SU-DHL-6 (cell line): ENCODE results near the gene SLC40A1.

Experiments used
- H2AFZ ChIP-seq: fragments of 200-600 bp; sonication (generic); 2 replicates; pipeline ENCODE4 v1.6.1; 2014; ENCODE audit warnings: low read depth, mild to moderate bottlenecking, moderate library complexity, mixed read lengths, antibody characterized with exemption, low read length; ENCODE audit not compliant: severe bottlenecking
- H3F3A ChIP-seq: fragments of 200-600 bp; shearing (Covaris generic); 2 replicates; pipeline ENCODE4 v1.6.0; 2016; ENCODE audit warnings: antibody characterized with exemption, mild to moderate bottlenecking; ENCODE audit not compliant: insufficient read depth
- H3K27ac ChIP-seq: fragments of 200-600 bp; sonication (generic); 2 replicates; pipeline ENCODE4 v1.5.1; 2016; ENCODE audit warnings: low read depth, mild to moderate bottlenecking, low read length, moderate library complexity, mixed read lengths
- H3K27me3 ChIP-seq: fragments of 200-600 bp; sonication (generic), shearing (Covaris generic); 2 replicates; pipeline ENCODE4 v1.6.0; 2014; ENCODE audit warnings: mild to moderate bottlenecking, low read length
- H3K36me3 ChIP-seq: fragments of 200-600 bp; sonication (generic); 2 replicates; pipeline ENCODE4 v1.6.1; 2014; ENCODE audit warnings: mild to moderate bottlenecking, low read length, mixed read lengths
- H3K4me2 ChIP-seq: fragments of 300-600, 200-600 bp; shearing (Covaris generic), sonication (generic); 2 replicates; pipeline ENCODE4 v1.6.0; 2014; ENCODE audit warnings: low read length, low read depth, mild to moderate bottlenecking; ENCODE audit not compliant: poor library complexity, severe bottlenecking
- H3K4me3 ChIP-seq: fragments of 200-600 bp; sonication (generic); 2 replicates; pipeline ENCODE4 v1.5.1; 2014; ENCODE audit warnings: antibody characterized with exemption, low read length, mild to moderate bottlenecking, mixed read lengths; ENCODE audit not compliant: insufficient read depth, poor library complexity, severe bottlenecking
- H3K79me2 ChIP-seq: fragments of 200-600 bp; sonication (generic); 2 replicates; pipeline ENCODE4 v1.6.1; 2014; ENCODE audit warnings: mild to moderate bottlenecking, low read length, moderate library complexity; ENCODE audit not compliant: insufficient read depth
- H3K9ac ChIP-seq: fragments of 200-600 bp; sonication (generic); 2 replicates; pipeline ENCODE4 v1.7.0; 2014; ENCODE audit warnings: mild to moderate bottlenecking, low read length
- H3K9me2 ChIP-seq: fragments of 200-600 bp; sonication (generic); replicated peaks from 2 replicates; pipeline ENCODE4 v1.6.1; 2014; ENCODE audit warnings: low read length; ENCODE audit not compliant: insufficient read depth
- H3K9me3 ChIP-seq: fragments of 200-600 bp; sonication (generic); 2 replicates; pipeline ENCODE4 v1.6.1; 2014; ENCODE audit warnings: low read length, mixed read lengths; ENCODE audit not compliant: insufficient read depth
- H4K20me1 ChIP-seq: fragments of 200-600 bp; sonication (generic); 2 replicates; pipeline ENCODE4 v1.6.1; 2014; ENCODE audit warnings: low read depth, mild to moderate bottlenecking, antibody characterized with exemption, low read length, moderate library complexity, mixed read lengths
- EZH2phosphoT487 ChIP-seq: fragments of 200-600 bp; sonication (generic), shearing (Covaris generic); conservative IDR thresholded peaks from 2 replicates; pipeline ENCODE4 v1.6.1; 2018; ENCODE audit warnings: mild to moderate bottlenecking, antibody characterized with exemption, low read length, moderate library complexity, mixed read lengths
- TF ChIP-seq, protein P1 (sequence below): fragments of 200-600 bp; sonication (generic); IDR thresholded peaks from one replicate; pipeline ENCODE4 v1.5.1; 2017; ENCODE audit warnings: antibody characterized with exemption, mild to moderate bottlenecking, low read length, moderate library complexity; ENCODE audit not compliant: insufficient read depth, poor library complexity, severe bottlenecking

SLC40A1 gene

DNA sequence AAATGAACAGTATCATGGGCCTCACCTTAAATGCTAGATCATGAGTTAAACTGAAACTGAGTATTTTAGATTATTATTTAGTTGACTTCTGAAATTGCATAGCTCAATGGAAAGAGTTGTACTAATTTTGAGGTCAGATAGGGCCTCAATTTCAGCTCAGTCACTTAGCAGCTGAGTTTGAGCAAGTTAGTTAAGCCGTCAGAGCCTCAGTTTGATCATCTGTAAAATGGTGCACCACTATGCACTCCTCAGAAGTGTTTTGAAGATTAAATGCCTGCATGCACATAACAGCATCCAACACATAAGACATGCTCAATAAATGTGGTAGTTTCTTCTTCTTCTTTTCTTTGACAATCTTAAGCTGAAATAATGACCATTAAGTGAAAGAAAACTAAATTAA lies 42.5 kb upstream of the SLC40A1 start:
- Histone ChIP-seq H2AFZ (no peak overlapping the region), H3F3A (no peaks in the 10 kb centered on the region), H3K79me2 (no peaks in the 10 kb centered on the region), H4K20me1 (no peaks in the 10 kb centered on the region), H3K36me3 (no peaks in the 10 kb centered on the region), H3K9me2 (no peaks in the 10 kb centered on the region), H3K27me3 (no peaks in the 10 kb centered on the region), H3K4me2 (no peak overlapping the region), H3K9me3 (no peaks in the 10 kb centered on the region), H3K4me3 (no peak overlapping the region), H3K27ac (no peak overlapping the region), H3K9ac (no peak overlapping the region)
- TF ChIP-seq EZH2phosphoT487, result no peak
- TF ChIP-seq, protein P1, sequence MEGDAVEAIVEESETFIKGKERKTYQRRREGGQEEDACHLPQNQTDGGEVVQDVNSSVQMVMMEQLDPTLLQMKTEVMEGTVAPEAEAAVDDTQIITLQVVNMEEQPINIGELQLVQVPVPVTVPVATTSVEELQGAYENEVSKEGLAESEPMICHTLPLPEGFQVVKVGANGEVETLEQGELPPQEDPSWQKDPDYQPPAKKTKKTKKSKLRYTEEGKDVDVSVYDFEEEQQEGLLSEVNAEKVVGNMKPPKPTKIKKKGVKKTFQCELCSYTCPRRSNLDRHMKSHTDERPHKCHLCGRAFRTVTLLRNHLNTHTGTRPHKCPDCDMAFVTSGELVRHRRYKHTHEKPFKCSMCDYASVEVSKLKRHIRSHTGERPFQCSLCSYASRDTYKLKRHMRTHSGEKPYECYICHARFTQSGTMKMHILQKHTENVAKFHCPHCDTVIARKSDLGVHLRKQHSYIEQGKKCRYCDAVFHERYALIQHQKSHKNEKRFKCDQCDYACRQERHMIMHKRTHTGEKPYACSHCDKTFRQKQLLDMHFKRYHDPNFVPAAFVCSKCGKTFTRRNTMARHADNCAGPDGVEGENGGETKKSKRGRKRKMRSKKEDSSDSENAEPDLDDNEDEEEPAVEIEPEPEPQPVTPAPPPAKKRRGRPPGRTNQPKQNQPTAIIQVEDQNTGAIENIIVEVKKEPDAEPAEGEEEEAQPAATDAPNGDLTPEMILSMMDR, result no peak

DNA sequence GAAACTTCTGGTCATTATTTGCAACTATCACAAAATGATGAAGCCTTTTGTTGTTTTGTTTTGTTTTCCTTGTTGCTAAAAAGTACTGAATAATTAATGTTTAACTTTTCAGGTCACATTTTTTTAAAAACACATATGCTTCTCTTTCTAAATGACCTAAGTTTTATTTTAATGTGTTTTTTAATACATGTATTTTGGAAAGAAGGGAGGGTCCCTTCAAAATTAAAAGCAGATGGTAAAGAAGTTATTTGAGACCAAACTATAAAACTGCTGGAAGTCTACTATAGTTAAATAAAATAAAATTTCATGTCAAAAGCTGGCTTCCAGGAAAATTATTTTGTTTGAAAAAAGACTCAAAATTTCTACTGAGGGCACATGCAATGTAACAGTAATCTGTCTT lies 41.2 kb upstream of the SLC40A1 start:
- no peaks in the 10 kb centered on the region for H4K20me1 ChIP-seq
- no peaks in the 10 kb centered on the region for H3K36me3 ChIP-seq
- no peak overlapping the region for H2AFZ ChIP-seq
- H3K9me2 ChIP-seq, result no peaks in the 10 kb centered on the region
- H3F3A ChIP-seq, result no peaks in the 10 kb centered on the region
- H3K27ac ChIP-seq, result no peak overlapping the region
- no peak overlapping the region for H3K9ac ChIP-seq
- H3K4me2 ChIP-seq, result no peak overlapping the region
- H3K79me2 ChIP-seq, result no peaks in the 10 kb centered on the region
- H3K4me3 ChIP-seq, result no peak overlapping the region
- no peaks in the 10 kb centered on the region for H3K27me3 ChIP-seq
- no peaks in the 10 kb centered on the region for H3K9me3 ChIP-seq
- TF ChIP-seq EZH2phosphoT487, result no peak
- TF ChIP-seq, protein P1, result no peak

GRCh38 chr2:189618197-189618596 lies 37.6 kb upstream of the SLC40A1 start:
- Histone ChIP-seq H2AFZ (no peak overlapping the region), H4K20me1 (no peaks in the 10 kb centered on the region), H3K9ac (no peak overlapping the region), H3K79me2 (no peaks in the 10 kb centered on the region), H3K36me3 (no peaks in the 10 kb centered on the region), H3K4me2 (no peak overlapping the region), H3K9me3 (no peaks in the 10 kb centered on the region), H3K4me3 (no peak overlapping the region), H3K27ac (no peak overlapping the region), H3F3A (no peaks in the 10 kb centered on the region), H3K9me2 (no peaks in the 10 kb centered on the region), H3K27me3 (no peaks in the 10 kb centered on the region)
- TF ChIP-seq EZH2phosphoT487, result no peak
- TF ChIP-seq, protein P1, result no peak

DNA sequence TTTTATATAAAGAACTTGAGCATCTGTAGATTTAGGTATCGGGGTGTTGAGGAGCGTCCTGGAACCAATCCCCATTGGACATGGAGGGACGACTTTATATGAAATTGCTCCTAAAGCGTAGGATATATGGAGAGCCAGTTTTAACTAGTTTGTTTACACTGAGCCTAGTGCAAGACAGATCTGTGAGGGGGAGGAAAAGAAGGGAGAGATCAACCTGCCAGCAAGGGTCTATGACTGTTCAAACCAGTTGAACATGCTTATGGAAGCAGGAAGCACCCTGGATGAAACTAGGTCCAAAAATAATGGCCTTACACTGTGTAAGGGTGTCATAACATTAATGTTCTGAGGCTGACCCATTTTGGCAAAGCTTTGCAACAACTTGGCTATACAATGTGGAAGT lies 34.0 kb upstream of the SLC40A1 start:
- Histone ChIP-seq H2AFZ (no peak overlapping the region), H3K79me2 (no peaks in the 10 kb centered on the region), H3K4me3 (no peak overlapping the region), H3K27ac (no peak overlapping the region), H3K9me3 (no peaks in the 10 kb centered on the region), H3K9ac (no peak overlapping the region), H4K20me1 (no peaks in the 10 kb centered on the region), H3F3A (no peaks in the 10 kb centered on the region), H3K4me2 (no peak overlapping the region), H3K9me2 (no peaks in the 10 kb centered on the region), H3K27me3 (no peaks in the 10 kb centered on the region), H3K36me3 (no peaks in the 10 kb centered on the region)
- TF ChIP-seq EZH2phosphoT487, result no peak
- TF ChIP-seq, protein P1, result no peak
